Measurements from ENCODE around the gene PRAMEF9.
"Not testable (repeated sequence)": the region's sequence is repeated elsewhere in the genome, so short reads cannot be mapped to it uniquely, and the experiment has no call there.

PRAMEF9 gene

GRCh38 chr1:13171548-13171947 lies at the start of gene PRAMEF9:
PRAMEF9 (plus strand) TSS chr1:13171848; CDS start chr1:13175281, 3,433 bp downstream.
- DNase-seq, result not testable (repeated sequence)

- DNase-seq, result not testable (repeated sequence)
Measured at GRCh38 chr1:13155909-13156308, 15.7 kb upstream of the PRAMEF9 start, which contains the start of gene PRAMEF26. PRAMEF26 (minus strand) TSS chr1:13156009; CDS start chr1:13153095, 2,914 bp downstream.

GRCh38 chr1:13165531-13165930 lies 6.1 kb upstream of the PRAMEF9 start, which contains the start of gene HNRNPCL4:
HNRNPCL4 (minus strand) TSS chr1:13165631; CDS start chr1:13165467, 164 bp downstream.
- not testable (repeated sequence) for DNase-seq

- not testable (repeated sequence) for DNase-seq
Measured at GRCh38 chr1:13201309-13201708, 29.7 kb downstream of the PRAMEF9 start, which contains the start of gene PRAMEF13. PRAMEF13 (minus strand) TSS chr1:13201409; CDS start chr1:13199589, 1,820 bp downstream.

GRCh38 chr1:13208712-13209111 lies 37.1 kb downstream of the PRAMEF9 start:
- not testable (repeated sequence) for DNase-seq

GRCh38 chr1:13216619-13217018 lies 45.0 kb downstream of the PRAMEF9 start:
- not testable (repeated sequence) for DNase-seq

GRCh38 chr1:13219203-13219602 lies 47.6 kb downstream of the PRAMEF9 start:
- DNase-seq, result not testable (repeated sequence)

- not testable (repeated sequence) for DNase-seq
Measured at GRCh38 chr1:13222788-13223187, 51.1 kb downstream of the PRAMEF9 start.

GRCh38 chr1:13224480-13225060 lies 52.9 kb downstream of the PRAMEF9 start:
- no peak for DNase-seq

- not testable (repeated sequence) for DNase-seq
Measured at GRCh38 chr1:13225675-13226204, 54.1 kb downstream of the PRAMEF9 start, which contains the start of gene PRAMEF18. PRAMEF18 (minus strand) TSS chr1:13226154; CDS start chr1:13226106, 48 bp downstream.

GRCh38 chr1:13227271-13228055 lies 55.8 kb downstream of the PRAMEF9 start:
- DNase-seq, result not testable (repeated sequence)

GRCh38 chr1:13228343-13228781 lies 56.7 kb downstream of the PRAMEF9 start:
- DNase-seq, result peak in 1 of 58 donors; percentile 0
